Measurements from ENCODE around the gene RHO.
"Not testable (repeated sequence)": the region's sequence is repeated elsewhere in the genome, so short reads cannot be mapped to it uniquely, and the experiment has no call there.

Gene RHO

DNA sequence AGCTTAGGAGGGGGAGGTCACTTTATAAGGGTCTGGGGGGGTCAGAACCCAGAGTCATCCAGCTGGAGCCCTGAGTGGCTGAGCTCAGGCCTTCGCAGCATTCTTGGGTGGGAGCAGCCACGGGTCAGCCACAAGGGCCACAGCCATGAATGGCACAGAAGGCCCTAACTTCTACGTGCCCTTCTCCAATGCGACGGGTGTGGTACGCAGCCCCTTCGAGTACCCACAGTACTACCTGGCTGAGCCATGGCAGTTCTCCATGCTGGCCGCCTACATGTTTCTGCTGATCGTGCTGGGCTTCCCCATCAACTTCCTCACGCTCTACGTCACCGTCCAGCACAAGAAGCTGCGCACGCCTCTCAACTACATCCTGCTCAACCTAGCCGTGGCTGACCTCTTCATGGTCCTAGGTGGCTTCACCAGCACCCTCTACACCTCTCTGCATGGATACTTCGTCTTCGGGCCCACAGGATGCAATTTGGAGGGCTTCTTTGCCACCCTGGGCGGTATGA lies at the start of gene RHO:
Gene RHO (plus strand): TSS at position 51 of the 512 bp plus-strand sequence. CDS start 95 bp downstream, at position 146.
- DNase-seq, result no peak

DNA sequence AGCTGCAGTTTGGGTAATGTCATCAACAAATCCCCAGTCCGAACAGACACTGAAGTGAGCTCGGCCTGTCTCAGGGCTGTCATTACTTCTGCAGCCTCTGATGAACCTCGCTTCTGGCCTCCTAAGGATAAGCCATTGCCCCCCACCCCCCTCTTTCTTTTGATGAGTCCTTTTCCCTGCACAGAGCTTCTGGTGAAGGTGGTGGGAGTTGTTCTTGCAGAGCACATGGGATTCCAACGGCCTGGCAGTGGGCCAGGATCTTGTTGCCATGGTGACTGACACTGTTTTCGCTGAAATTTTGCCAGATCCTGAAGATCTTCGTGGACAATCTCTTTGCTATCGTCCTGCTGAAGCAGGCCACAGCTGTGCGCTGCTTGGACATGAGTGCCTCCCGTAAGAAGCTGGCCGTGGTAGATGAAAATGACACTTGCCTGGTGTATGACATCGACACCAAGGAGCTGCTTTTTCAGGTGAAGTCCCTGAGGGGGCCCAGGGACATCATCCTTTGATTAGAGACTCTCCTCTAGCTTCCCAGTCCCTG lies 47.1 kb upstream of the RHO start:
- peak; percentile 65 for DNase-seq

DNA sequence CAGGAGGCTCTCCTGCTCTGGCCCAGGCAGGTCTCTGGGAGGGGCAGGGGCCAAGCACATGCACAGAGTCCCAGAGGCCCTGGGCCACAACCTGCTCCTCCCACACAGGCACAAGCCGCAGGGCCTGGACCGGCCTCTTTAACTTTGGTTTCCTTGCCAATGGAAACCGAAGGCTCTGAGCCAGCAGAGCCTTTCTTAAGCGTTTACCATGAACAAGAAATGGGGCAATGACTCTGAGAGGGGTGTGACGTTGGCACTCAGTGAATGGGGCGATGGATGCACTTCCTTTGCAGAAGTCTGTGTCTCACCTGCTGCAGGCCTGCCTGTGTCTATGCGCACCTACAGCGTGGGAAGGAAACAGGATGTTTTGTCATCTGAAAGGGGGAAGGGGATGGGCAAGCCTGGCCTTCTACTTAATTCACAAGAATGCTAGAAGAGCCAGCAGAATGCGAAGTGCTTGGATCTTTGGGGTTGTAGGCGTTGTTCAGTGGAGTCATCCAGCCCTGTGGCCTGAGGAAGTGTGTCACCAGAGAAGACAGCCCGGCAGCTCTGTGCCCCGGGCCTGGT lies 46.6 kb upstream of the RHO start:
- DNase-seq, result peak; percentile 76

DNA sequence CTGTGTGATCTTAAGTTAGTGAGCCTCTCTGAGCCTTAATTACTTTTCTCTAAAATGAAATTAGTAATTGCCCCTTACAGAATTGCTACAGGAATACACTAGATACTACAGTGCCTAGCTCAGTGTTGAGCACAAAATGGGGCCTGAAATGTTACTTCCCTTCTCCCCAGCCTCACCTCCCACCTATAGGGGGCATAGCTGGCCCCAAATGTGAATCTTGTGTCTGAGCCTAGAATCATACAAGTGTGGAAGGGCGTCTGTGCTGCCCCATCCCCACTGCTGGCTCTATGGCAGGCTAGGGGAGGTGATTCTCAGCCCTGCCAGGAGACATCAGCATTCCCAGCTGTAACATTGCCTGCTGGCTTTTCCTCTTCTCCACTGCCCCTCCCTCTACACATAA lies 45.7 kb upstream of the RHO start:
- no peak for DNase-seq

DNA sequence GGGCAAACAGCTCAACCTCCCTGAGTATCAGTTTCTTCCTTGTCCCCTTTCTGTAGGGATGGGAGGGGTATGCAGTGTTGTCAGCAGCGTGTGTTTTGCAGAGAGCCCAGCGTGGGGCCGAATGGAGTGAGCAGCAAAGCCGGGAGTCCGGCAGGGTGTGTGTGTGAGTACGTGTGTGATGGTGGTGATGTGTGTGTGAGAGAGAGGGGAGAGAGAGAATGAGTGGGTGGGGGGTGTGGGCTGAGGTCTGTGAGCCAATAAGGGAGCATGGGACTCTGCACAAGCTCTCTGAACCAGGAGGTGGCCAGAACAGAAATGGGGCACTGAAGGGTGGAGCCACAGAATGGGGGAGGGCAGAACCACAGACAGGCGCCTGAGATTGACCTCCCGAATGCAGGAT lies 44.6 kb upstream of the RHO start:
- no peak for DNase-seq

DNA sequence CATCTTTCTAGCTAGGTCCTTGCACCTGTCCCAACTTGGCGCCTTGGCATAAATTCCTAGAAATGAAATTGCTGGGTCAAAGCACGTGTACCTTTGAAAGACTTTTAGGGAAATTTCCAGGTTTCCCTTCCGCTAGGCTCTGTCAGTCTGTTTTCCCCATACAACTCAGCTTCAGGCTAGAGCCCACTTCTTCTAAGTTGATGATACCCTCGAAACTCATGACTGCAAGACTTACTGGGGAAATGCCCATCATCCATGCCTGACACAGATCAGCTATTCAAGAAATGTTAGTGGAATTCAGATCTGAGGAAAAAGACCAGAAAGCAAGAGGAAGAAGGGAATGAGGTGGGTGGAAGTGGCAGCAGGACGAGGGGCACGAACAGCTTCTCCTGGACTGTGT lies 43.3 kb upstream of the RHO start:
- not testable (repeated sequence) for DNase-seq

DNA sequence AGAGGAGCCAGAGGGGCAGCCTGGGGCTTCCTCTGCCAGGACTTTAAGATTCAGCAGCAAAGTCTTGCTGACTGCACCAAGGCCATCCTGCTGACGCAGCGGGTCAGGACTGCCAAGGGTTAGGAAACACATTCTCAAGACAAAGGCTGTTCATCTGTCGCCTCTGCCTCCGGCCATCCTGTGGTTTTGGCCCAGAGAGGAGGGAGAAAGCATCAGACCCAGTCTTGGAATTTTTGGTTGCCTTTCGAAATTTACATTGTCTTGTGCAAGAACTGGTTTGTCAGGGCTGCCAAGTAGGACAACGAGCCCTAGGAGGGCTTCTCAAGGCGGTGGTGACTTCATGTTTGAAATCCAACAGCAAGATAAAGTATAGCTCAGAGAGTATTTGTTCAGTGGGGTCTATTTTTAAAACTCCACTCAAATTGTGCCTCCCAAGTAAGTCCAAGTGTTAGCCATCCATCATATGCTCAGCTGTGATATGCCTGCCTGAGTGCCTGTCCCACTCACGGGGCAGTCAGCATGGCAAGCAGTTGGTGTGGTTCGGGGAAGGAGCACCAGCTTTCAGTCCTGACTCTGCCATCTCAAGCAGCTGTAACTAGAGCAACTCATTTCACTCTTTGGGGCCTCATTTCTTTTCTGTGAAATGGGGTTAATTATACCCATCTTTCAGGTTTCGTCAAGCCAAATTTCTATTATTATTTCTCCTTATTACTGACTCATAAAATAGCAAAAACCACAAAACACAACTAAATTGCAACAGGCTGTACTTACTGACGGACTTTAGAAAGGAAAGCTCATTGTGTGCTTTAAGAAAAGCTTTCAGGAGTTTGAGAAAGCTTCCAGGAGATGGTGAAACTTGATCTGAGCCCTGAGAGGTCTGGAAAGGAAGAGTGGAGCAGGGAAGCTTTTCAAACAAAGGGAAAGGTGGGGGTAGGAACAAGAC lies 42.4 kb upstream of the RHO start:
- peak; percentile 72 for DNase-seq

DNA sequence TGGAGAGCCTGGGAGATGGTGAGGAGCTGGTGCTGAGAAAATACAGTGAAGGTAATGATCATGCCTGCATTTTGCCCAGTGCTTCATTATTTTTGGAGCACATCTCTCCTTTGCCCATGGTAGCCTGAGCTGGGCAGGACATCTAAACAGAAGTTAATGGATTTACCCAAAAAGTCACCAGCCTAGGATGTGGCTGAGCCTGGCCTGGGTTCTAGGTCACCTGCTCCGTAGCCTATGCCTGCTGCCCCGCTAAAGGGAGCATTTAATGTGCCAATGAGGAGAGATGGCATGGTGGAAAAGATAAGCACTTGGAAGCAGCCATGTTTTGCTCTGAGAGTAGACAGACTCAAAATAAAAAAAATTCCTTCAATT lies 41.8 kb upstream of the RHO start:
- DNase-seq, result no peak

DNA sequence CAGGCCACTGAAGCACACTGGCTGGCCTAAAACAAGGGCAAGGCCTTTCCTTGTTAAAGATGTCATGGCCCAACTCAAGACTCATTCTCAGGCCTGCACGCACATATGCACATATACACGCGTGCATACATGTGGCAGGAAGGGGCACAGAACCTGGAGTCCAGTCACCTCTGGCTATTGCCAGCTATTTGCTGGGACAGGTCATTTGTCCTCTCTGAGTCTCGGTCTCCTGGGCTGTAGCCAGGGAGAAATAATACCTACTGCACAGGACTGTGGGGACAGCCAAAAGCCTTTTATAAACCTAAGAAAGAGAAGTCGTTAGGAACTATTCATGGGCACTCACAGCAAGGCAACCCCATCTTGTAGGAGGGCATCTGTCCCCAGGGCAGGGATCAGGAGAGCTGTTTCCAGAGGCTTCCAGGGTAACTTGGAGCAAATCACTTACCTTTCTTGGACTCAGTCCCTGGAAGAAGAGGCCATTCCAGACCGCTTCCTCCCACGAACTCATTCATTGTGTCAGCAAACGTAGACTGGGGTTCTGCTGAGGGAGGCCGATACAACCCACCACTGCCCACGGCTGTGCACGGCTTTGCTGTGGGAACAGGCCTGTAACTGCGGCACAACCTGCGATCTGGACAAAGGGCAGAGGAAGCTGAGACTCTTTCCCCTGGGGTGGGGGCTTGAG lies 41.1 kb upstream of the RHO start:
- DNase-seq, result no peak

DNA sequence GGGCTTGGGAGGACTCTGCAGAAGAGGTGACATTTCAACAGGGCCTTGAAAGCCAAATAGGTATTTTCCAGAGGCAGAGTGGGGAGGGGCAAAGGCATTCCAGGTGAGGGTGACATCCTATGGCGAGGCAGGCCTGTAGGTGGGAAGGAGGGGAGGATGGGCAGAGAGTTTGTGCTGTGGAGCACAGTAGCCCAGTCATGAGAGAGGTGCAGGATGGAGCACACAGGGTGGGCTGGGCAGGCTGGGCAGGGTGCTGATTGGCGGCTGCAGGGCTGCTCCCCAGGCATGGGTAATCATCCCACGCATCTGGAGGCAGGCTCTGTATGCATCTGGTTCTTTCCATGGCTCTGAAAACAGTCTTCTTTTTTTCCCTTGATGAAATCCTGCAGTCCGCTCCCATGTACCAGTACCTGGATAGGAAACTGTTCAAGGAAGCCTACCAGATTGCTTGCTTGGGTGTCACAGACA lies 40.5 kb upstream of the RHO start:
- not testable (repeated sequence) for DNase-seq

DNA sequence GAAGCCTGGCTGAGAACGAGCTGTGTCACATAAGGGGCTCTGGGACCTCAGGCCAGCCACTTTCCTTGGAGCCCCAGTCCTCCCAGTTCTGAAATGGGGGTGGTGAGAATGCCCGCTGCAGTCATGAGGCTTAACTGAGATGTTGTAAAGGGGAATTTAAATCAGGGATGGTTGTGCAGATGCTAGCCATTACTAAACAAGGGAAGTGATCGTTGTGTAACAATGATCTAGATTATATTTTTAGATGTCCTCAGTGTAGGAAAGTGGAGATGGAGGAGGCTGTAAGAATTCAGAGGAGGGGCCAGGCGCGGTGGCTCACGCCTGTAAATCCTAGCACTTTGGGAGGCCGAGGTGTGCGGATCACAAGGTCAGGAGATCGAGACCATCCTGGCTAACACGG lies 39.2 kb upstream of the RHO start:
- DNase-seq, result not testable (repeated sequence)

DNA sequence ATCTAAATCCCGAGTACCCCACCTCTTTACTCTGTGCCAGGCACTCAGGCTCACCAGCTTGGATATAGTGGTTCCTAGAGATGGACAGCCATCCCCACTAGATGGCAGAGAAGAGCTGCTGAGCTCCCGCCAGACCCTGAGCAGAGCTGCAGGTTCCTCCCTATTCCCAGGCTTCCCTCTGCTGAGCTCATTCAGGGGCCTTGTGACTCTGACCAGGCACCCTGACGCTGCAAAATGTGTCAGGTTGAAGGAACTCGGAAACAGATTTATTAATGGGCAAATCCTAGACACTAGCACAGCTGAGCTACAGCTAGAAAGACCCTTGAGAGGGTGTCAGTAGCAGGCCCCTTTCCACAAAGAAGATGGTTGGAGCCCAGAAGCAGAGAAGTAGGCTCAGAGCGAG lies 38.2 kb upstream of the RHO start:
- DNase-seq, result peak; percentile 89

DNA sequence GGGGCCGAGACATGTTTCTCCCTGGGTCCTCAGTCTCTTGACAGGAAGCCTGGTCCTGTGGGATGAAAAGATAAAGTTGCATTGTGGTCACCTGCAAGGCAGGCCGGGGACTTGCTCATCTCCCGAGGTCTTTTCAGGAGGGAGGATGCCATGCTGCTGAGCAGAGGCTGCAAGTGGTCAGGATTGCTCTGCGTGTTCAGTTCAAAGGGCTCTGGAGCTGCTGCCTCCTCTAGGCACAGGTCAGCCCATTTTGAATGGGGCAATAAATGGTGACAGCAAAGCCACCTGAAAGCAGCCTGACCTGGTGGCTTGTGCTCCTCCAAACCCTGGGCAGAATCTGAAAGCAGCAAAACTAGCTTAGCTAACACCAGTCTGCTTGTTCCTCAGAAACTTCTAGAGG lies 37.4 kb upstream of the RHO start:
- DNase-seq, result not testable (repeated sequence)

DNA sequence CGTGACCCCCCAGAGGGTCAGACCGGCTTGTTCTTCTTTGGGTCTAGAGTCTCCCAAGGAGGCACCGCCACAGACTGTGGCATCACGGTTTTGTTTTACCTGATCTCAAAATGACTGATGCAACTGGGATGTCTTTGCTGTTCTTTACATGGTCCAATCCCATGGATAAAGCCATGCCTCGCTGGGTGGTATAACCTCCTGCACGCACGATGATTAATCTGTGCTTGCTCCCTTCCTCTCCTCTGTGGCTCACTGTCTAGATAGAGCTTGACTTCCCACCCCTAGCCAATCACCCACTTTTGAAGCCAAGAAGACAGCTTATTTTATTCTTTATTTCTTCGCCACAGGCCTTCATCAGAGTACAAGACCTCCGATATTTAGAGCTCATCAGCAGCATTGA lies 36.6 kb upstream of the RHO start:
- no peak for DNase-seq

DNA sequence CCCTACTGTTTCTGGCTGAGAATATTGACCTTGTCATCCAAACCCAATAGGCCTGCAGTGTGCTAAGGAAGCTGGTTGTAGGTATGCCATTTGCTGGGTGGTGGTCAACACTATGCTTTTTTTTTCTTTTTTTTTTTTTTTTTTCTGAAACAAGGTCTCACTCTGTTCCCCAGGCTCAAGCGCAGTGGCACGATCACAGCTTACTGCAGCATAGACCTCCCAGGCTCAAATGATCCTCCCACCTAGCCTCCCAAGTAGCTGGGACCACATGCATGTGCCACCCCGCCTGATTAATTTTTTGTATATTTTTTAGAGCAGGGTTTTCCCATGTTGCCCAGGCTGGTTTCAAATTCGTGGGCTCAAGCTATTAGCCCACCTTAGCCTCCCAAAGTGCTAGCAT lies 35.7 kb upstream of the RHO start:
- no peak for DNase-seq

DNA sequence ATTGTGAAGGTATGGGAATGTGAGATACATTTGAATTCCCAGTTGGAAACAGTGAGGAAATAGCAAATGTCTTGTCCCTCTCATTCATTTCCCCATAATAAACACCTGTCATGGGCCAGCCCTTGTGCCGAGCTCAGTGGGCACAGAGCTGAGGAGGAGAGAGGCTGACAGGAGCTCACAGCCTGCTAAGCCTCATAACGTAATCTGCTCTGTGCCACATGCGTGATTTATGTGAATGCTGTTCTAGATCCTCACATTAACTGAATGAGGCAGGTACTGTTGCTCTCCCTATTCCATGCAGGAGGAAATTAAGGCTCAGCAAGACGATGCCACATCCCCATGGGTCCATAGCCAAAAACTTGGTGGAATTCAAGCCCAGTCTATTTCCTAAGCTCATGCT lies 35.2 kb upstream of the RHO start:
- DNase-seq, result no peak

DNA sequence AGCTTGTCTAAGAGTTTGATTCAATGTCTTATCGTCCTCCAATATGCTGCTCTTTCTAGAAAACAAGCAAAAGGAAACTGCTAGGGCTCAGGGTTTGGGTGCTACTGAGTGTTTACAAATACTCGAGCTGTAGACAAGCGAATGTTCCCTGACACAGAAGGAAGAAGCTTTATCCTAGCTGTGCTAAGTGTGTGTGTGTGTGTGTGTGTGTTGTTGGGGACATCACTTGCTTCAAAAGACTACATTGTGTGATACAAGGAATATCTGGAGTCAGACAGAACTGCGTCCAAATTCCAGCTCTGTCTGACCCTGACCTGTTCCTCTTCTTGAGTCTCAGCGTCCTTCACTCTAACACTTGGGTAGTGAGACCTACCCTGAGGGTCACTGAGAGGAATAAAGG lies 33.9 kb upstream of the RHO start:
- DNase-seq, result not testable (repeated sequence)

DNA sequence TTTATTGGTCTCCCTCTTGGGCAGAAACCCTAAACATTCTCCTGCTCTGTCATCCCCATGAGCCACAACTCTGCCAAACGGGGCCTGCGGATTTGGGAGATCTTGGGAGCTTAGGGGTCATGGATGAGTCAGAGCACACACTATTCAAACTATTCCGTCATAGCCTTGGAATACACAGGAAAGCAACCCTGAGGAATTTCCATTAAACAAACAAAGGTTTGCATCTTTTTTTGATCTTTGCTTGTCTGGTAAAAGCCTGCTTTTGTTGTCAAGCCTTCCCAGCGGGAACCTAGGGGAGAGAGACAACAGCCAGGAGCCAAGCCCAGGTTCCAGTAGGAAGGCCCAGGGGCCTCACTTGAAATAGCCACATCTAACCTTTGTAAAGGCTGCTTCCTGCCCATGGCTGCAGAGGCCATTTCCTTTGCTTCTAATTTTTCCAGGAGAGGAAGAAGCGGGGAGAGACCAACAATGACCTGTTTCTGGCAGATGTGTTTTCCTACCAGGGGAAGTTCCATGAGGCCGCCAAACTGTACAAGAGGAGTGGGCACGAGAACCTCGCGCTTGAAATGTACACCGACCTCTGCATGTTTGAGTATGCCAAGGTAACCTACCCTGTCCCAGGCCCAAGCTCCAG lies 33.3 kb upstream of the RHO start:
- not testable (repeated sequence) for DNase-seq

DNA sequence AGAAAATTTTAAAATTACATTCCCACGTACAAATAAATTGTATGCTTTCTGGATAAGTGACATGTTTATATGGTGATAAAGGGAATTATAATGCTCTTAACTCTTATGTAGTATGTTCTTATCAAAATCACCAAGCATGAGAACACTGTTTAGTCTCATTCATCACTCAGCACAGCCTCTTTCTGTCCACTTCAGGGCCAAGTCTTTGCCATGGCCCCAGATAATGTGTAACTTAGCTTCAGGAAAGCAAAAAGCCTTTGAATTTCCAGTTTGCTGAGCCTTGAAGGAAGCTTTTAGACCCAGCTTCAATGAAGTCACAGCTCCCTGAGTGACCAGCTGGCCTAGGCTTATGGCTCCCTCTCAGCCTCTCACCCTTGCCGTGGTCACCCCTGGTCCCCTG lies 30.6 kb upstream of the RHO start:
- not testable (repeated sequence) for DNase-seq

DNA sequence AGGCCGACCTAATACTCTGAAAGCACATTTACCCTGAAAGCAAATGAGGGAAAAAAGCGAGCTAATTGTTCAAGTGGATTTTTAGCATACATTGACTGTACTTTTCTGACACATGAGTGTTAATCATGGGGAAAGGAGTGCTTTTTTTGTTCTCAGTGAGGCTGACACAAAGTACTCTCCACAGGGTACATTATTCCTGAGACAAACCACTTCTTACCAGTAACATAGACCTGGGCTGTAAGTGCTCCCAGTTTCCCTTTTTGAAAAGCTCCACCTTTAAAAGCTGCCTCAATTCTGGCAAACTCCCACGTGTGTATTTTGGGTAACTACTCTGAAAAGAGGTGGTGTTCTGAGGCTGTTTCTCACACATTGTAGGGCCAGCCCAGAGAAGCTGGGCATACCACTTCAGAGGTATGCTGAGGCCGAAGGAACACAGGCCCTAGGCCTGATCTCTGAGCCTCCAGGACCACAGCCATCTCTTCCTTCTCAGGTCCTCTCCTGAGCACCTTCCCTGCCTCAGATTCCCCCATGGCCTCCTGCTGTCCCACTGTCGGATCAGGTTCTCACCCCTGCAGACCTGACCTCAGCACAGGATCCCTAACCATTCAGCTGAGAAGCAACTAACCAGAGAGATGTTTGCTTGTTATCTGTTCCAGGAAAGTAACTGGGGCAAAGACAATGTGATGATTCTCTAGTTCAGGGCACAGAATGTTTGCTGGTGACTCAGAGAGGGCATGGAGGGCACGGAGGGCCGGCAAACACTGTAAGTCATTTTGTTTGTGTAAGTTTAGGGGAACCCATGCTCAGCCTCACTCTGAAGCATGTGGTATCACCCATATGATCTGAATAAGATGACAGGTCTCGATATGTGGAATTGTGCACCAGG lies 29.6 kb upstream of the RHO start:
- not testable (repeated sequence) for DNase-seq

DNA sequence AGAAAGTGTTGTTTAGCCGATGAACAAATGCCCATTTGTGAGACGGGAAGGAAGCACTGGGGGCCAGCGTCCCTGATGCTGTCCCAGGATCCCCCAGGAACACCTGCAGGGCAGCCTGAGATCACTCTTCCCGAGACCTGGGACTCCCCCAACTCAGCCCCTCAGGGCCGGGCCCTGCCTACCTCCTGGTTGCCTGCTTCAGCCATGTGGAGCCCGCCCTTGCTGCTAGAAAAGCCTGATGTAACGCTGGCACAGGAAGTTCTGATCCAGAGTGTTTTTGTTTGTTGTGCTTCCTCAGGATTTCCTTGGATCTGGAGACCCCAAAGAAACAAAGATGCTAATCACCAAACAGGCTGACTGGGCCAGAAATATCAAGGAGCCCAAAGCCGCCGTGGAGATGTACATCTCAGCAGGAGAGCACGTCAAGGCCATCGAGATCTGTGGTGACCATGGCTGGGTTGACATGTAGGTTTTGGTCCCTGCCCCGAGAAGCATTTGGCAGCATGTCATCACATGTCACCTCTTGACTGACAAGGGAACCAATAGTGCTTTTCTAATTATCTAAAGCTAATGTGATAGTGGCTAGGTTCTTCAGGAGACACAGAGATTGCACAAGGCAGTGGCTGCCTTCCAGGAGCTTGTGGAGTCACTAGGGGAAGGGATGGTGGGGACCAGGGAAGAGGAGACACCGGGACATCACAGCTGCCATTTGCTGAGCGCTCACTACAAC lies 28.7 kb upstream of the RHO start:
- DNase-seq, result not testable (repeated sequence)

Data from femur (tissue), 1 donor.